Epidermal melanocyte (primary cell): ENCODE results near the gene POLR3GL.
A peak's percentile ranks its signal among the peaks of the same experiment; 100 is the strongest.

ENCODE experiments used
- DNase-seq: peaks from one replicate; pipeline ENCODE4 v3.0.0; 2011; ENCODE audit warnings: low spot score; ENCODE audit not compliant: insufficient read length

POLR3GL gene

GRCh38 chr1:145972580-145972979 is 8.1 kb downstream of the POLR3GL start:
- no peak for DNase-seq

- DNase-seq: no peak
Measured at GRCh38 chr1:145974721-145975120, 10.2 kb downstream of the POLR3GL start.

- no peak for DNase-seq
Measured at GRCh38 chr1:145975216-145975615, 10.7 kb downstream of the POLR3GL start.

- no peak for DNase-seq
Measured at GRCh38 chr1:145977016-145977415, 12.5 kb downstream of the POLR3GL start.

GRCh38 chr1:145977486-145978470 is 13.3 kb downstream of the POLR3GL start:
- DNase-seq: peak; percentile 89

- DNase-seq: no peak
Measured at GRCh38 chr1:145978471-145978853, 14.0 kb downstream of the POLR3GL start.

- peak; percentile 98 for DNase-seq
Measured at GRCh38 chr1:145978854-145979745, 14.6 kb downstream of the POLR3GL start.

- no peak for DNase-seq
Measured at GRCh38 chr1:145979746-145980456, 15.4 kb downstream of the POLR3GL start.

- DNase-seq: no peak
Measured at GRCh38 chr1:145980457-145980994, 16.0 kb downstream of the POLR3GL start.

- no peak for DNase-seq
Measured at GRCh38 chr1:145982010-145982723, 17.7 kb downstream of the POLR3GL start.

- DNase-seq: no peak
Measured at GRCh38 chr1:145983206-145983675, 18.8 kb downstream of the POLR3GL start.

GRCh38 chr1:145983960-145984830 is 19.7 kb downstream of the POLR3GL start:
- DNase-seq: no peak

GRCh38 chr1:145985129-145985501 is 20.6 kb downstream of the POLR3GL start:
- DNase-seq: no peak

- no peak for DNase-seq
Measured at GRCh38 chr1:145985502-145986439, 21.3 kb downstream of the POLR3GL start.

- no peak for DNase-seq
Measured at GRCh38 chr1:145986551-145986950, 22.1 kb downstream of the POLR3GL start.

GRCh38 chr1:145987926-145988325 is 23.4 kb downstream of the POLR3GL start:
- no peak for DNase-seq

GRCh38 chr1:145988773-145989172 is 24.3 kb downstream of the POLR3GL start:
- DNase-seq: no peak

- DNase-seq: no peak
Measured at GRCh38 chr1:145990249-145990855, 25.9 kb downstream of the POLR3GL start.
